Loucy (cell line): ENCODE data around the gene CYP19A1.
A peak's percentile ranks its signal among the peaks of the same experiment; 100 is the strongest.

Experiments used
- H2AFZ ChIP-seq: fragments of 200-600 bp; sonication (generic); 2 replicates; pipeline ENCODE4 v1.6.0; 2016; ENCODE audit warnings: antibody characterized with exemption, mild to moderate bottlenecking, low read length, moderate library complexity
- H3F3A ChIP-seq: fragments of 200-600 bp; 2 replicates; pipeline ENCODE4 v1.6.0; 2016; ENCODE audit warnings: antibody characterized with exemption, low read depth, mild to moderate bottlenecking
- H3K27me3 ChIP-seq: fragments of 200-600 bp; sonication (generic); 2 replicates; pipeline ENCODE4 v1.6.1; 2014; ENCODE audit warnings: low read length, mild to moderate bottlenecking; ENCODE audit not compliant: insufficient read depth, poor library complexity, severe bottlenecking
- H3K36me3 ChIP-seq: fragments of 200-600 bp; sonication (generic); 2 replicates; pipeline ENCODE4 v1.6.1; 2016; ENCODE audit warnings: low read length; ENCODE audit not compliant: insufficient read depth
- H3K4me1 ChIP-seq: fragments of 200-600 bp; sonication (generic); 2 replicates; pipeline ENCODE4 v1.5.1; 2014; ENCODE audit warnings: low read length, mild to moderate bottlenecking; ENCODE audit not compliant: insufficient read depth, poor library complexity, severe bottlenecking
- H3K4me2 ChIP-seq: fragments of 200-600 bp; sonication (generic); 2 replicates; pipeline ENCODE4 v1.6.0; 2014; ENCODE audit warnings: antibody characterized with exemption, low read length, low read depth, mild to moderate bottlenecking; ENCODE audit not compliant: poor library complexity, severe bottlenecking
- H3K4me3 ChIP-seq: fragments of 200-600 bp; sonication (generic); 2 replicates; pipeline ENCODE4 v1.5.1; 2014; ENCODE audit warnings: low read length, mild to moderate bottlenecking, mixed read lengths; ENCODE audit not compliant: poor library complexity, severe bottlenecking
- H3K79me2 ChIP-seq: fragments of 200-600 bp; sonication (generic); 2 replicates; pipeline ENCODE4 v1.6.1; 2014; ENCODE audit warnings: low read length; ENCODE audit not compliant: insufficient read depth
- H3K9ac ChIP-seq: fragments of 200-600 bp; sonication (generic); 2 replicates; pipeline ENCODE4 v1.6.0; 2014; ENCODE audit warnings: mild to moderate bottlenecking, low read depth, low read length, moderate library complexity; ENCODE audit not compliant: poor library complexity, severe bottlenecking
- H3K9me2 ChIP-seq: fragments of 200-600 bp; sonication (generic); replicated peaks from 2 replicates; pipeline ENCODE4 v1.6.1; 2016; ENCODE audit warnings: low read depth, low read length, mixed read lengths
- H3K9me3 ChIP-seq: fragments of 200-600 bp; sonication (generic); 2 replicates; pipeline ENCODE4 v1.6.1; 2014; ENCODE audit warnings: mild to moderate bottlenecking, antibody characterized with exemption, low read length, low read depth; ENCODE audit not compliant: insufficient read depth
- H4K20me1 ChIP-seq: fragments of 200-600 bp; sonication (generic); 2 replicates; pipeline ENCODE4 v1.6.0; 2014; ENCODE audit warnings: antibody characterized with exemption, low read length, mild to moderate bottlenecking; ENCODE audit not compliant: insufficient read depth, poor library complexity, severe bottlenecking
- EZH2phosphoT487 ChIP-seq: fragments of 200-600 bp; IDR thresholded peaks from 2 replicates; pipeline ENCODE4 v1.6.1; 2018; ENCODE audit warnings: antibody characterized with exemption, mild to moderate bottlenecking, moderate library complexity, borderline replicate concordance
- TF ChIP-seq, protein P1 (sequence below): fragments of 200-600 bp; sonication (generic); conservative IDR thresholded peaks from 2 replicates; pipeline ENCODE4 v1.5.1; 2014; ENCODE audit warnings: mild to moderate bottlenecking, antibody characterized with exemption, low read length

CYP19A1 gene

DNA sequence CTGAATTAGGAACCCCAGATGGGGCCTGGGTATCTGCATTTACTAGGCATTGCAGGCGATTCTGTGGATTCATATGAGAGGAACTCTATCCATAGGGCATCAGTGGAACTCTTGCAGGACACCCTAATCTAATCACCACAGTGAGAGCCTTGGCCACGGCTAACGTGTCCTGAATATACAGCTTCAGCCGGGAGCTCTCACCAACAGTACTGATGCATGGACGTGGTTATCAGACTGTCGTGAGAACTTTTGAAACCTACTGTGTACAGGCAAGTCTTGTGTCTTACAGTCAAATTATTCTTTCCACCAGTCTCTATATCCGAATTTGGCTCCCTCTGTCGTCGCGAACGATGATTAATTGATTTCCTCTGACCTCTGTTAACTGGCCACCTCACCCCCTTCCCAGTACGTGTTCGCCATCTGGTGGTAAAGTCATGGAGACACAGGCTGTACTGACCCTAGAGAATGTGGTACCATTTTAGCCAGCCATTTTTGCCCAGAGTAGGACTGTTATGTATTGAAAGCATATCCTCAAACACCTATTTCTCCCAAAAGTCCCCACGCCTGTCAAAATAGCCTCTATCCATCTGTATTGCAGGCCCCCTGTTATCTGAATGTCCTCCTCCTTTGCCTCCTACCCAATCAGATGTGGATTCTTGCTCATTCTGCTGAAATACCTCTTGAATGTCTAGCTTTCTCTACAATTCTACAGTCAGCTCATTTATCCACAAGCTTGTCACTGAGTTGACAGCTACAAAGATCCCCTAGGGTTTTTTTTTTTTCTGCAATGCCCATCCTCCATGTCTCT is 42.8 kb upstream of the CYP19A1 start:
- H3K36me3 ChIP-seq, result no peaks in the 10 kb centered on the region
- peak overlapping the region; percentile 88 for H2AFZ ChIP-seq
- H3K9me2 ChIP-seq, result no peaks in the 10 kb centered on the region
- H3K9me3 ChIP-seq, result no peaks in the 10 kb centered on the region
- no peak overlapping the region for H3K4me3 ChIP-seq
- H3K9ac ChIP-seq, result no peak overlapping the region
- no peak overlapping the region for H3K4me2 ChIP-seq
- no peaks in the 10 kb centered on the region for H3F3A ChIP-seq
- no peaks in the 10 kb centered on the region for H3K4me1 ChIP-seq
- no peaks in the 10 kb centered on the region for H4K20me1 ChIP-seq
- H3K27me3 ChIP-seq, result no peaks in the 10 kb centered on the region
- no peaks in the 10 kb centered on the region for H3K79me2 ChIP-seq
- TF ChIP-seq, protein P1, sequence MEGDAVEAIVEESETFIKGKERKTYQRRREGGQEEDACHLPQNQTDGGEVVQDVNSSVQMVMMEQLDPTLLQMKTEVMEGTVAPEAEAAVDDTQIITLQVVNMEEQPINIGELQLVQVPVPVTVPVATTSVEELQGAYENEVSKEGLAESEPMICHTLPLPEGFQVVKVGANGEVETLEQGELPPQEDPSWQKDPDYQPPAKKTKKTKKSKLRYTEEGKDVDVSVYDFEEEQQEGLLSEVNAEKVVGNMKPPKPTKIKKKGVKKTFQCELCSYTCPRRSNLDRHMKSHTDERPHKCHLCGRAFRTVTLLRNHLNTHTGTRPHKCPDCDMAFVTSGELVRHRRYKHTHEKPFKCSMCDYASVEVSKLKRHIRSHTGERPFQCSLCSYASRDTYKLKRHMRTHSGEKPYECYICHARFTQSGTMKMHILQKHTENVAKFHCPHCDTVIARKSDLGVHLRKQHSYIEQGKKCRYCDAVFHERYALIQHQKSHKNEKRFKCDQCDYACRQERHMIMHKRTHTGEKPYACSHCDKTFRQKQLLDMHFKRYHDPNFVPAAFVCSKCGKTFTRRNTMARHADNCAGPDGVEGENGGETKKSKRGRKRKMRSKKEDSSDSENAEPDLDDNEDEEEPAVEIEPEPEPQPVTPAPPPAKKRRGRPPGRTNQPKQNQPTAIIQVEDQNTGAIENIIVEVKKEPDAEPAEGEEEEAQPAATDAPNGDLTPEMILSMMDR, result peak; percentile 99
- TF ChIP-seq EZH2phosphoT487, result no peak

DNA sequence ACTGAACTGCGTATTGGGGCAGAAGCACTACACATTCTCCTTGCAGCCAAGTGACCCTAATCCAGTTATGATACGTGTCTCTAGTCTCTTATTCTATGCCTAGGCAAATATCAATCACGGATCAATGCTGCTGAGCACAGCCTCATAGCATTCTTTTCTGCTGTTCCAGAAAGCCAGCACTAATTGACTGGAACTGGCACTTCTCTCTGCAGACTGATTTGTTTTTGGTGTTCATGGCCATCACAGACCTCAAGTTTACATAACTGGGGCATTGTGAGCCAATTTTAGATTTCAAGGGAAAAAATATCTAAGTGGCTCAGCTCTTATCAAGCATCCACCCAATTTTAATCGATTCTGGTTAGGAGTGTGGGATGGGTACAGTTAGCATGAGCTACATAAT is 41.0 kb upstream of the CYP19A1 start:
- H3F3A ChIP-seq, result no peaks in the 10 kb centered on the region
- no peaks in the 10 kb centered on the region for H3K4me1 ChIP-seq
- no peaks in the 10 kb centered on the region for H3K9me3 ChIP-seq
- H2AFZ ChIP-seq, result no peak overlapping the region
- H3K9ac ChIP-seq, result no peak overlapping the region
- no peaks in the 10 kb centered on the region for H3K79me2 ChIP-seq
- no peak overlapping the region for H3K4me3 ChIP-seq
- no peaks in the 10 kb centered on the region for H3K36me3 ChIP-seq
- TF ChIP-seq EZH2phosphoT487, result no peak
- TF ChIP-seq, protein P1, result no peak
- H3K4me2 ChIP-seq, result no peak overlapping the region
- no peaks in the 10 kb centered on the region for H4K20me1 ChIP-seq
- no peaks in the 10 kb centered on the region for H3K9me2 ChIP-seq
- no peaks in the 10 kb centered on the region for H3K27me3 ChIP-seq

DNA sequence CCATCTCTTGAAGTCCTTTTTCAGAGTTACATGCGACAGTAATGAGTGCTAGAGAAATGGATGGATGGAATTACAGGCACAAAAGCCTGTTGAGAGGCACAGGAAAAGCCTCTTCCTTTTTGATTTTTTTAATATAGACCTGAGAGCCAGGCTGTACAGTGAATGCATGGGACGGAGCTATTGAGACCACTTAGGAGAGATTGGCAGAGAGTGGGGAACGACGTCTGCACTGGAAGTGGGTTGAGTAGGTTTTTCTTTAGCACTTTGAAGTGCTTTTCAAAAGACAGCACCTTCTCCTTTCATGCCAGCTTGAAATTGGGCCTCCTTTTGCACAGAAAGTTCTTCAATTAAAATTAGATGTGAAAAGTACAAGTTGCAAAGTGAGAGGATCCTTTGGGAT is 40.0 kb upstream of the CYP19A1 start:
- Histone ChIP-seq H3K9me2 (no peaks in the 10 kb centered on the region), H3K79me2 (no peaks in the 10 kb centered on the region), H3K9me3 (no peaks in the 10 kb centered on the region), H3K4me3 (no peak overlapping the region), H3K9ac (no peak overlapping the region), H4K20me1 (no peaks in the 10 kb centered on the region), H3K36me3 (no peaks in the 10 kb centered on the region), H3K4me1 (no peaks in the 10 kb centered on the region), H3K4me2 (no peak overlapping the region), H3K27me3 (no peaks in the 10 kb centered on the region), H3F3A (no peaks in the 10 kb centered on the region), H2AFZ (no peak overlapping the region)
- TF ChIP-seq, protein P1, result no peak
- no peak for TF ChIP-seq EZH2phosphoT487
